Neural progenitor cell (in vitro differentiated cells): ENCODE data around the gene CAND2. TPM values are rescaled to one million over a fixed set of nuclear protein-coding genes. Genes with fewer than 3 reads are reported as not detected.

Source experiments
- DNase-seq: peaks from one replicate; pipeline ENCODE4 v3.0.0-alpha.2; 2016; ENCODE audit warnings: low spot score
- H2AFZ ChIP-seq: fragments of 200-600 bp; sonication (generic); replicated peaks from 2 replicates; pipeline ENCODE4 v1.6.1; 2016; ENCODE audit warnings: antibody characterized with exemption
- H3F3A ChIP-seq: fragments of 200-600 bp; sonication (generic); 2 replicates; pipeline ENCODE4 v1.6.1; 2016; ENCODE audit warnings: antibody characterized with exemption, low read depth
- H3K27ac ChIP-seq: fragments of 200-600 bp; sonication (generic); 2 replicates; pipeline ENCODE4 v1.5.1; 2016; ENCODE audit warnings: mild to moderate bottlenecking
- H3K27me3 ChIP-seq: fragments of 200-600 bp; sonication (generic); 2 replicates; pipeline ENCODE4 v1.6.1; 2016; ENCODE audit warnings: mild to moderate bottlenecking, moderate library complexity
- H3K36me3 ChIP-seq: fragments of 200-600 bp; sonication (generic); 2 replicates; pipeline ENCODE4 v1.5.1; 2016
- H3K4me1 ChIP-seq: fragments of 200-600 bp; sonication (generic); 2 replicates; pipeline ENCODE4 v1.6.1; 2016; ENCODE audit warnings: mixed run types
- H3K4me2 ChIP-seq: fragments of 200-600 bp; sonication (generic); 2 replicates; pipeline ENCODE4 v1.6.1; 2016
- H3K4me3 ChIP-seq: fragments of 200-600 bp; sonication (generic); 2 replicates; pipeline ENCODE4 v1.5.1; 2016
- H3K79me2 ChIP-seq: fragments of 200-600 bp; sonication (generic); 2 replicates; pipeline ENCODE4 v1.6.1; 2016; ENCODE audit warnings: low read depth
- H3K9ac ChIP-seq: fragments of 200-600 bp; sonication (generic); 2 replicates; pipeline ENCODE4 v1.6.1; 2016
- H3K9me3 ChIP-seq: fragments of 200-600 bp; sonication (generic); 2 replicates; pipeline ENCODE4 v1.5.1; 2016; ENCODE audit warnings: low read depth
- H4K20me1 ChIP-seq: fragments of 200-600 bp; sonication (generic); 2 replicates; pipeline ENCODE4 v1.6.1; 2016; ENCODE audit warnings: low read depth
- H3K27ac Mint-ChIP-seq: 3 replicates; pipeline ENCODE4 v1.8.0; 2021; ENCODE audit warnings: mixed read lengths
- H3K27me3 Mint-ChIP-seq: 2 replicates; pipeline ENCODE4 v1.8.0; 2022; ENCODE audit warnings: low read depth, mild to moderate bottlenecking, inconsistent platforms, moderate library complexity, mixed read lengths; ENCODE audit not compliant: insufficient read depth
- H3K36me3 Mint-ChIP-seq: 3 replicates; pipeline ENCODE4 v1.8.0; 2021; ENCODE audit warnings: mixed read lengths
- H3K4me1 Mint-ChIP-seq: 3 replicates; pipeline ENCODE4 v1.8.0; 2021; ENCODE audit warnings: mixed read lengths
- H3K4me3 Mint-ChIP-seq: 3 replicates; pipeline ENCODE4 v1.8.0; 2021; ENCODE audit warnings: mild to moderate bottlenecking, moderate library complexity, mixed read lengths
- H3K9me3 Mint-ChIP-seq: 3 replicates; pipeline ENCODE4 v1.8.0; 2020; ENCODE audit warnings: mixed read lengths
- EZH2 ChIP-seq: fragments of 200-600 bp; sonication (generic); IDR thresholded peaks from 2 replicates; pipeline ENCODE4 v1.6.1; 2017; ENCODE audit warnings: antibody characterized with exemption, mild to moderate bottlenecking, moderate library complexity
- EZH2phosphoT487 ChIP-seq: fragments of 200-600 bp; sonication (generic); IDR thresholded peaks from 2 replicates; pipeline ENCODE4 v1.6.1; 2017; ENCODE audit warnings: antibody characterized with exemption
- total RNA-seq: library from RNA; depleted of rRNA; stranded (reverse); fragments of >200 nt; gene quantifications from 2 replicates; pipeline ENCODE4 v1.2.3, GENCODE V29; 2015; ENCODE audit warnings: low replicate concordance
- TF ChIP-seq, protein P1 (sequence below): fragments of 200-600 bp; sonication (generic); IDR thresholded peaks from 2 replicates; pipeline ENCODE4 v1.5.1; 2017; ENCODE audit warnings: antibody characterized with exemption, mild to moderate bottlenecking

The CAND2 gene
- total RNA-seq, 1 donor from 2014 or later = 2.4 TPM

DNA sequence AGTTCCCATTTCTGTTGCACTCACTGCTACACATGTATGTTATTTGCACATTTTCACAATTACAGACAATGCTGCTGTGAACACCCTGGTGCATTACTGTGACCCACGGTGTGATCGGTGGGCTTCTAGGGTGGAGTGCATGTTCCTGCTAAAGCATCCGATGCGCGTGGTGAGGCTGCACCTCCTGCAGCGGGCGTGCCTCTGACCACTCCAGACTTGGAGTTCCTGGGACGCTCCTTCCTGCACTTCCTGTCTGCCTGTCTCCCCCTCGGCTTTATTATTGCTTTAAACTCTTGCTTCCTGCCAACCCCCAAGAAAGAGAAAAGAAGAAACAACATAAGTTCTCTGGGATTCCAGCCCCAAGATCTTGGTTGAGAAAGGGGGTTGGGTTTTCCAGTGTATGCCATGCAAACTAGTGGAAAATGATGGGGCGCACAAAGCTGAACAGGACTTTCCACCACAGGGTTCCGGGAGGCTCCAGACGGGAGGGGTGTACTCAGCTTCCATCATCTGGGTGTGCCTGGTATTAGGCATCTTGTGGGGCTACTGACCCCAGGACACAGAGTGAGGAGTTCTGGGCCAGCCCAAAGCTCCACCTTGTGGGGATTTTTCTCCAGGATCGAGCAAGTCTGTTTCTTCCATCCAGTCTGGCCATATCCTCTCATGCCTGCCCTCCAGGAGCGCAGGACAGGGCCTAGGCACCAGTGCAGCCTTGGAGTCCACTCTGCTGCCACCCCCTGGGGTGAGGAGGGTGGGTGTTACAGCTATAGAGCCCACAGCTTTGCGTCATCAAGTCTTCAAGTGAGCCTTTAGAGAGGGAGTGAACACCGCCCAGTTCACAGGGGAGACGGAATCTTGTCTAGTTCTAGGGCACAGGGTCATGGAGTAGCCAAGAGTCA lies 33.7 kb downstream of the CAND2 start:
- Mint-ChIP-seq H3K9me3 (no peaks in the 10 kb centered on the region), H3K27ac (no peak overlapping the region), H3K27me3 (peaks cover 7% of the 10 kb centered on the region), H3K36me3 (peaks cover 17% of the 10 kb centered on the region), H3K4me3 (no peak overlapping the region), H3K4me1 (no peaks in the 10 kb centered on the region)
- no peak for DNase-seq
- Histone ChIP-seq H3K9me3 (no peaks in the 10 kb centered on the region), H3K4me1 (no peaks in the 10 kb centered on the region), H3K4me3 (no peak overlapping the region), H3K4me2 (no peak overlapping the region), H3K9ac (no peak overlapping the region), H2AFZ (no peak overlapping the region), H3F3A (peaks cover 57% of the 10 kb centered on the region), H3K36me3 (no peaks in the 10 kb centered on the region), H3K79me2 (no peaks in the 10 kb centered on the region), H3K27me3 (no peaks in the 10 kb centered on the region), H3K27ac (no peak overlapping the region), H4K20me1 (peaks cover 24% of the 10 kb centered on the region)
- no peak for TF ChIP-seq EZH2
- no peak for TF ChIP-seq EZH2phosphoT487
- TF ChIP-seq, protein P1, sequence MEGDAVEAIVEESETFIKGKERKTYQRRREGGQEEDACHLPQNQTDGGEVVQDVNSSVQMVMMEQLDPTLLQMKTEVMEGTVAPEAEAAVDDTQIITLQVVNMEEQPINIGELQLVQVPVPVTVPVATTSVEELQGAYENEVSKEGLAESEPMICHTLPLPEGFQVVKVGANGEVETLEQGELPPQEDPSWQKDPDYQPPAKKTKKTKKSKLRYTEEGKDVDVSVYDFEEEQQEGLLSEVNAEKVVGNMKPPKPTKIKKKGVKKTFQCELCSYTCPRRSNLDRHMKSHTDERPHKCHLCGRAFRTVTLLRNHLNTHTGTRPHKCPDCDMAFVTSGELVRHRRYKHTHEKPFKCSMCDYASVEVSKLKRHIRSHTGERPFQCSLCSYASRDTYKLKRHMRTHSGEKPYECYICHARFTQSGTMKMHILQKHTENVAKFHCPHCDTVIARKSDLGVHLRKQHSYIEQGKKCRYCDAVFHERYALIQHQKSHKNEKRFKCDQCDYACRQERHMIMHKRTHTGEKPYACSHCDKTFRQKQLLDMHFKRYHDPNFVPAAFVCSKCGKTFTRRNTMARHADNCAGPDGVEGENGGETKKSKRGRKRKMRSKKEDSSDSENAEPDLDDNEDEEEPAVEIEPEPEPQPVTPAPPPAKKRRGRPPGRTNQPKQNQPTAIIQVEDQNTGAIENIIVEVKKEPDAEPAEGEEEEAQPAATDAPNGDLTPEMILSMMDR = no peak

GRCh38 chr3:12830785-12831156 lies 34.3 kb downstream of the CAND2 start:
- Histone ChIP-seq H3K4me2 (no peak overlapping the region), H4K20me1 (peaks cover 31% of the 10 kb centered on the region), H3K9me3 (no peaks in the 10 kb centered on the region), H3K79me2 (no peaks in the 10 kb centered on the region), H3K27ac (no peak overlapping the region), H2AFZ (no peak overlapping the region), H3K4me1 (no peaks in the 10 kb centered on the region), H3K9ac (no peak overlapping the region), H3F3A (peaks cover 61% of the 10 kb centered on the region), H3K36me3 (no peaks in the 10 kb centered on the region), H3K4me3 (no peak overlapping the region), H3K27me3 (no peaks in the 10 kb centered on the region)
- H3K4me1 Mint-ChIP-seq = no peaks in the 10 kb centered on the region
- no peak overlapping the region for H3K4me3 Mint-ChIP-seq
- TF ChIP-seq EZH2 = no peak
- TF ChIP-seq, protein P1 = peak; percentile 24
- no peak overlapping the region for H3K27ac Mint-ChIP-seq
- peaks cover 21% of the 10 kb centered on the region for H3K36me3 Mint-ChIP-seq
- H3K9me3 Mint-ChIP-seq = no peaks in the 10 kb centered on the region
- H3K27me3 Mint-ChIP-seq = peaks cover 7% of the 10 kb centered on the region
- DNase-seq = no peak

DNA sequence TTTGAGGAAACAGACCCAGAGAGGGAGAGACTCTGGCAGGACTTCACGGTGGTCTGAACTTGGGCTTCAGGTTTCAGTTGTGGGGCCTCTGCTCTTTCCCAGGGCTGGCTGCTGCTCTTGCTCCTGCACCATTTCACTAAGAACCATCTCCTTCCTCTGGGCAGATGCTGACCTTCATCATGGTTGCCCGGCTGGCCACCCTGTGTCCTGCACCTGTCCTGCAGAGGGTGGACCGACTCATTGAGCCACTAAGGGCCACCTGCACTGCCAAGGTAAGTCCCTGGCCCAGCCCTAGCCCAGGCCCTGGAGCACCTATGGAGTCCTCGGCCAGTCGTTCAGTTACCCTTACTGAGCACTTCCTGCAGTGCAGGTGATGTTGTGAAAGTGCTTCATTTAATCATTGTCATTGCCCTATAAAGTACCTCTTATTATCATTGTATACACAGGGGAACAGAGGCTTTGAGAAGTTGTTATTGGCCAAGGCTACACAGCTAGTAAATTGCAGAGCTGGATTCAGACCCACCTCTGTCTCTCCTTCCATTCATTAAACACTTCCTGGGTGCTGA lies 34.9 kb downstream of the CAND2 start:
- Histone ChIP-seq H3K4me2 (no peak overlapping the region), H3K27ac (peak overlapping the region; percentile 46), H3K36me3 (no peaks in the 10 kb centered on the region), H3K9me3 (no peaks in the 10 kb centered on the region), H3K79me2 (peaks cover 4% of the 10 kb centered on the region), H3F3A (peaks cover 61% of the 10 kb centered on the region), H2AFZ (no peak overlapping the region), H3K4me1 (no peaks in the 10 kb centered on the region), H4K20me1 (peaks cover 37% of the 10 kb centered on the region), H3K9ac (no peak overlapping the region), H3K27me3 (no peaks in the 10 kb centered on the region), H3K4me3 (no peak overlapping the region)
- Mint-ChIP-seq H3K36me3 (peaks cover 27% of the 10 kb centered on the region), H3K27ac (no peak overlapping the region), H3K9me3 (no peaks in the 10 kb centered on the region), H3K4me3 (no peak overlapping the region), H3K4me1 (no peaks in the 10 kb centered on the region), H3K27me3 (peaks cover 7% of the 10 kb centered on the region)
- no peak for DNase-seq
- TF ChIP-seq EZH2phosphoT487 (no peak), EZH2 (no peak)
- TF ChIP-seq, protein P1 = no peak
